Activated naive CD4-positive, alpha-beta T cell treated with anti-CD3 and anti-CD28 coated beads, Interleukin-2, amount 50 U/mL, for 16 hours (primary cell): ENCODE measurements around the gene MAML1.
"Not testable (repeated sequence)": the region's sequence is repeated elsewhere in the genome, so short reads cannot be mapped to it uniquely, and the experiment has no call there.

Experiments used
- DNase-seq: peaks from one replicate; pipeline ENCODE4 v3.0.0-alpha.2; 2020

Gene MAML1

DNA sequence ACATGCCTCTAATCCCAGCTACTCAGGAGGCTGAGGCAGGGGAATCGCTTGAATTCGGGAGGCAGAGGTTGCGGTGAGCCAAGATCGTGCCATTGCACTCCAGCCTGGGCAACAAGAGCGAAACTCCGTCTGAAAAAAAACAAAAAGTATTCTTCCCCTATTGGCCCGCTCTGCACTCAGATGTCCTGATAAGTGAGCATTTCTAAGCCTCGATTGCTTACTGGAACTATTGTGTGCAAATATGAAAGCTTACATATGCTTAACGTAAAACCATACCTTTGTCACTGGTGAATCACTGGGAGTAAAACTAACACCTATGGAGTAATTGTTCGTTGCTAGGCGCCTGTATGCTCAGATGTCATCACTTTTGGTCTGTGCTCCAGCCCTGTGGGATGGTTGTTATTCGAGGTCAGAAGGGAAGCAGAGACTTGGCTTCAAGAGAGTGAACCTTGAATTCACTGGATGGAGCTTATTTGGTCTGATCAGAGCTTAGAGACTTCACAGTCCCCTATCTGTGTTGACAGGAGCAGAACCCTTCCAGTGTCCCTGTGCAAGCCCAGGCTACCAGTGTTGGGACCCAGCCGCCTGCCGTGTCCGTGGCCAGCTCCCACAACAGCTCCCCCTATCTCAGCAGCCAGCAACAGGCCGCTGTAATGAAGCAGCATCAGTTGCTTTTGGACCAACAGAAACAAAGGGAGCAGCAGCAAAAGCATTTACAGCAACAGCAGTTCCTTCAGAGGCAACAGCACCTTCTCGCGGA lies 35.9 kb downstream of the MAML1 start:
- no peak for DNase-seq

GRCh38 chr5:179769271-179769670 lies 36.6 kb downstream of the MAML1 start:
- DNase-seq, result no peak

DNA sequence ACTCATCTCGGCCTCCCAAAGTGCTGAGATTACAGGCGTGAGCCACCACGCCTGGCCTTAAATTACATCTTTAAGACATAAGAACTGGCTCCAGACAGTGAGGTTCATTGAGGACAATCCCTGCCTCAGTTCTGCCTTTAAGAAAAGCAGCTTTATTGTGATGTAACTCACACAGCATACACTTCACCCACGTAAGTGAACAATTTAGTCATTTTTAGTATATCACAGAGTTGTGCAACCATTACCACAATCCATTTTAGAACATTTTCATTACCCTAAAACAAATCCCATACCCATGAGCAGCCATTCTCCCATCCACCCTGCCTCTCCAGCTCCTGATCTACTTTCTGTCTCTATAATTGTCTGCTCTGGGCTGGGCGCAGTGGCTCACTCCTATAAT lies 37.2 kb downstream of the MAML1 start:
- no peak for DNase-seq

DNA sequence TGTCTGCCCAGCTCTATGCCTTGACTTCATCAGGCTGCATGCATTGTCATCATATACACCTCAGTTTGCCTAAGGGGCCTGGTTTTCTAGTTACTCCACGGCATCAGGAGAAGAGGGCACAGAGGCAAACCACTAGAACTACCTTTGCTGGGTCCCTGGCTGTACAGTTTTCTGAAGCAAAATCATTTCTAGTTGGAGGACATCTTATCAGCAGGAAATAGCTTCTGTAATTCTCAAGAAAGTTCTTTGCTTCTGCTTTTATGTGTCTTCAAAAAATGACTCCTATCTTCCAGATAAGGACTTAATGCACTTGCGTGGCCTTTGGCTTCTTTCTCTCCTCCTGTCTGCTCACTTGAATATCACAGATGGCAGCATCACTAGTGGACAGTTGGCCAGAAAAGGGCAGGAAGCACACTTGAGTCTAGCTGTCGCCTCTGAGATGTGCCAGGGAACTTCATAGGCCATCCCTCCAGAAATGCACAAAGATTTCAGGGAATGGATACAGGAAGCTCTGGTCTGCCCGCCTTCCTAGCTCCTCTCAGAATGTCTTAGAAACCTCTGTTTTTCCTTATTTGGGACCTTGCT lies 38.8 kb downstream of the MAML1 start:
- no peak for DNase-seq

DNA sequence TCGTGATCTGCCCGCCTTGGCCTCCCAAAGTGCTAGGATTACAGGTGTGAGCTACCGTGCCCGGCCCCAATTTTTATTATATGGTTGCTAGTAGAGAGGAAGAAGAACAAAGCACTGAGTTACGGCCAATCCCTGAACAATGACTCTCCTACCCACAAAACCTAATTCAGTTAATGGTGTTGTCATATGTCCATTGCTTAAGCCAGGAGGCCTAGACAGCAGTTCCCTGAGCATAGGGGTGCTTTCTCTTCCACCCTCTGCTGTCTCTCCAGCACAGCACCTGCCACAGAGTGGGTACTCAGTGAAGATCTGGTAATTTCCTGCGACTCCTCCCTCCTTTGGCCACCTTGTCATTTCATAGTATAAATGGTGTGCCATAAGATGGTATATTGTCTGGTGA lies 39.7 kb downstream of the MAML1 start:
- DNase-seq, result no peak

GRCh38 chr5:179773686-179774040 lies 41.0 kb downstream of the MAML1 start:
- no peak for DNase-seq

- no peak for DNase-seq
These were observed 41.8 kb downstream of the MAML1 start for GRCh38 chr5:179774442-179774841.

- DNase-seq, result no peak
These were observed 43.9 kb downstream of the MAML1 start for GRCh38 chr5:179776411-179776938.

DNA sequence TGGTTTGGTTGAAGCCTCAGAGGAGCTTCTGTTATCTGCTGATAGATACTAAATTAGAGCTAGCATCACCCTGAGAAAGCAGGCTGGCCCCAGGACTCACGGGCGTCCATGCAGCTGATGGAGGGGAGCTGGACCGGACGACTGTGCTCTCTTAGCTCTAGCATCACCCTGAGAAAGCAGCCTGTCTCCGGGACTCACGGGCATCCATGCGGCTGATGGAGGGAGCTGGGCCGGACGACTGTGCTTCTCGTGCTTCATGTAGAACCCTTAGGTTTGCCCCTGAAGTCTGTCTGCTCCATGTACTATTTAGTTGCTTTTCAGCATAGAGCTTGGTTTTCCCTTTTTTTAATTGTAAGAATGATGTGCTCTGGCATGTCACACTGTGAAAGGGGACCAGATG lies 44.8 kb downstream of the MAML1 start:
- no peak for DNase-seq

- no peak for DNase-seq
These were observed 45.3 kb downstream of the MAML1 start for GRCh38 chr5:179777909-179778308.

GRCh38 chr5:179778591-179778990 lies 46.0 kb downstream of the MAML1 start:
- DNase-seq, result no peak

DNA sequence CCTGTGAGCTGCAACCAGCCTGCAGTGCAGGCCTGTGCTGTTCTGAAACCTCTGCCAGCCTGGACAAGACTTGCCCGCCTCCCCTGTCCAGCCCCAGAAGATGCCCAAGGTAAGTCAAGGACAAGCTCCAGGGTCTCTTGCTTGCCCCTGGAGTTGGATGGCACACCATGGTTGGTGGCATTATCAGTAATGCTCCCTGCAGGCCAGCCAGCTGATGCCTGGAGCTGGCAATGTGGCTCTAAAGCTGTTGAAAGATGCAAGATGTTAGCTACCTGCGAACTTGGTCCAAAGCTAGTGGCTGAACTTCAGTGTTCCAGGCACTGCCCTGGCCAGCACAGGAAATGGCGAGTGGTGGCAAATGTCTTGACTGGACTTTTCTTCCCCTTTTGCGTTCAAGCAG lies 47.2 kb downstream of the MAML1 start:
- DNase-seq, result no peak

- no peak for DNase-seq
These were observed 47.7 kb downstream of the MAML1 start for GRCh38 chr5:179780362-179780761.

DNA sequence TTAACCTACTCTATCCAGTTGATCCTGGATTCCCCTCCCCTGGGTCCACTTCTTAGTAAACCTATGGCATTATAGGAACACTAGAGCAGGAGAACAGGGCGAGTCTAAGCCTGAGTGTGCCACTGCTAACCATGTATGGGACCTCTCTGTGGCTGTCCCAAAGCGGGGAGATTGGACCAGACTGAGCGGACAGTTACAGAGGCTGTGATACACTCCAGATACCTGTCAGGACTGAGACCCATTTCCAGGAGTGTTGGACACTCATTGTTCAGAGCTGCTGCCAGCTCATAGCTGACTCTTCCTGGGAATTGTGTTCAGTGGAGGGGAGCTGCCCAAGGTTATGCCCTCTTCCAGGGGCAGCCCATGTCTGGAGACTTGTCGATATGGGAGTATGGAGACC lies 49.2 kb downstream of the MAML1 start:
- DNase-seq, result no peak

DNA sequence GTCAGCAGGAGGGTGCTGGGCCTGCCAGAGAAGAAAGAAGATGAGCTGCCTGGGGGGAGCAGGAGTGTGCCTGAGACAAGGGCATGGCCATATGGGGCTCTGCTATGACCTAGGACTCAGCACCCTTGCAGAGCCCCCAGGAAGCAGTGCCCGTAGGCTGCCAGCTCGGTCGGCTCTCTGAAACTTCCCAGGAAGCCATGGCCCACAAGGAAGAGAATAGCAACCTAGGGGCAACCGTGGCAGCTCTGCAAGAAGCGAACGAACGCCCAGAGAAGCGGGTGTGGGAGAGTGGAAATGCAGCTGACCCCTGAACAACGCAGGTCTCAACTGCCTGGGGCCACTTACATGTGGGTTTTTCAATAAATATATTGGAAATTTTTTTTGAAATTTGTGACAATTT lies 50.5 kb downstream of the MAML1 start:
- DNase-seq, result no peak

- no peak for DNase-seq
These were observed 54.2 kb downstream of the MAML1 start for GRCh38 chr5:179786861-179787260.

DNA sequence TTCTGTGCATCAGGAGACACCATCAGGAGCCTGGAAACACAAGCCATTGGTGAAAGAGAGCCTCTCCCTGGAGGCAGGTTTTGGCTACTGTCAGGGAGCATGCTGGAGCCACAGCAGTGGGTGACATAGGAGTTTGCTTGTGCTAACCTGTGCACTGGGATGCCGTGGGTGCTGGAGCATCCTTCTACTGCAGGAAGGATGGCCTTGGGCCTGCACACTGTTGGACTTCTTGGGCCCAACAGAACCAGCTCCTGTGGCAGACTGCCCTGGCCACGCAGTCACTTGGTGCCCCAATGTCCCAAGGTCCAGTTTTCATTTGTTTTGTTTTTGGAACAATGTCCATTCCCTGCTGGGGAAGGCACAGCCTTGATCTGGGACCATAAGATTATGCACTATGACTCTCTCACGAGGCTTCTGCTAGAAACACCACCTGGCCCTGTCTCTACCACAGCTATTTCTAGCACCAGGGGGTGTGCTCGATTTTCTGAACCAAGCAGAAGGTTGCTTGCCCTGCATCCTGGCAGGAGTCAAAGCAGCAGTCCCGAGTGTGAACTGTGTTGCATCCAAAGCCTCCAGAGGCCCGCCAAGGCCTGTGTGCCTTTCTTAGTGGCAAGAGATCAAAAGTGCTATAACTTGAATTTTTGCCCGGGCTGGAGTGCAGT lies 55.7 kb downstream of the MAML1 start:
- no peak for DNase-seq

- DNase-seq, result not testable (repeated sequence)
These were observed 56.7 kb downstream of the MAML1 start for GRCh38 chr5:179789278-179789677.

- no peak for DNase-seq
These were observed 59.4 kb downstream of the MAML1 start for GRCh38 chr5:179791881-179792611.

DNA sequence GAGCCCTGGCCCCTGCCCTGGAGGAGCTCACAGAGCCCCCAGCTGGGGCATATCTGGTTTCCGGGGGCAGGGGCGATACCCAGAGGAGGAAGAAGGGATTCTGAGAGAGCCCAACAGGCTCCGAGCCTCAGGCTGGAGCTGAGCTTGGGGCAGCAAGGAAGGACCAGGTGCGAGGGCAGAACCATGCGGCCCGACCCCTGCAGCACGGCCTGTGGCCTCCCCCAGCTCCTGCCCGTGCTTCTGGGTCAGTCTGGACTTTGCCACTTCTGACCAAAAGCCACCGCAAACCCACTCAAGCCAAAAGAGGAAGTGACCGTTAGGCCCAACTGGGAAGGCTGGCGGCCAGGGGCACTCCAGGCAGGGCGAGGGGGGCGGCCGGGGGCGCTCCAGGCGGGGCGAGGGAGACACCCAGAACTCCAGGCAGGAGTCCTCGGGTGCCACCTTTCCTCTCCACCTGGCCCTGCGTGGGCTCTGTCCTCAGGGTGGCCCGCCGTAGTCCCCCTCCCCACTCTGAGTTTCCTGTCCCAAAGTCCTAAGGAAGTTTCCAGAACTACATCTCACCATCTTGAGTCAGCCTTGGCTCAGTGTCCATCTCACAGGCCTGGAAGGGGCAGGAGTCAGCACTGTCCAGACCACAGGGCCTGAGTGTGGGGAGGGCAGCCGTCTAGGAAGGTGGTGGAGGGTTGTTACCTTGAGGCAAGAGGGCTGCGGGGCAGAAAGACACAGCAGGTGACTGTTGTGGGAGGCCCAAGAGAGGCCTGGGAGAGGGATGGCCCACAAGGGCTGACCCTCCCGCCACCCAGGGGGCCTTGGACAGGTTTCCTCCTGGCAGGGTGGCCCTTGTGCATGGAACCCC lies 60.2 kb downstream of the MAML1 start:
- DNase-seq, result no peak

- DNase-seq, result no peak
These were observed 61.0 kb downstream of the MAML1 start, which contains the start of gene LTC4S for GRCh38 chr5:179793468-179794139. Gene LTC4S (plus strand): TSS chr5:179793986. CDS start chr5:179794081, 95 bp downstream.

DNA sequence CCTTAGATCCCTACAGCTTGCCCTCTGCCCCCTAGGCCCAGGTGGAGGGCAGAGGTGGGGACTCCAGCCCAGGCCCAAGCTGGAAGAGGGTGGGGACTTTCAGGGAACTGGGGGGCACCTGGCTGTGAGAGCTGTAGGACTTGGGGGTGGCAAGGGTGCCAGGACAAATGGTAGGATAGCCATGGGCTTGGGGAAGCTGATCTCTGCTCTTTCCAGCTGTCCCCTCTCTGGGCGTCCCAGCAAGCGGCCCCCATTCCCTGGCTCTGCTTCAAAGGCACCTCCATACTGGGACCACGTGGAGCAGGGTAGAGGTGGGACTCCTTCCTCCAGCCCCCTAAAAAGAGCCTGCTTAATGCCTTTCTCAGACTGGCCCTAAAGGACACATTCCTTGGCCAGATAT lies 61.5 kb downstream of the MAML1 start:
- no peak for DNase-seq
